Nephron (organoid): ENCODE data around the gene GNAS.

ENCODE experiments used
- H3K27ac Mint-ChIP-seq, 3 experiments: 2 replicates each; pipeline ENCODE4 v1.8.0; 2020; ENCODE audit warnings: mixed read lengths in 3 of 3, mild to moderate bottlenecking in 2 of 3, moderate library complexity in 1 of 3
- H3K27me3 Mint-ChIP-seq: 2 replicates; pipeline ENCODE4 v1.8.0; 2021; ENCODE audit warnings: low read depth, mild to moderate bottlenecking, moderate library complexity, mixed read lengths
- H3K36me3 Mint-ChIP-seq: 2 replicates; pipeline ENCODE4 v1.8.0; 2020; ENCODE audit warnings: low read depth, mixed read lengths
- H3K4me1 Mint-ChIP-seq: 2 replicates; pipeline ENCODE4 v1.8.0; 2020; ENCODE audit warnings: mixed read lengths
- H3K4me3 Mint-ChIP-seq, 3 experiments: 2 replicates each; pipeline ENCODE4 v1.8.0; 2020; ENCODE audit warnings: mild to moderate bottlenecking in 3 of 3, mixed read lengths in 3 of 3, moderate library complexity in 2 of 3
- H3K9me3 Mint-ChIP-seq: 2 replicates; pipeline ENCODE4 v1.8.0; 2020; ENCODE audit warnings: mixed read lengths
- CTCF ChIP-seq, 3 experiments: fragments of 200-600 bp; sonication (generic); IDR thresholded peaks; one replicate each; pipeline ENCODE4 v1.5.0; 2021; ENCODE audit warnings: antibody characterized with exemption in 3 of 3; ENCODE audit not compliant: unreplicated experiment in 3 of 3

Gene GNAS

GRCh38 chr20:58930496-58930895 lies 78.0 kb downstream of the GNAS start:
- Mint-ChIP-seq H3K27ac (no peak overlapping the region), H3K27me3 (peaks cover 8% of the 10 kb centered on the region), H3K4me3 (no peak overlapping the region), H3K36me3 (no peaks in the 10 kb centered on the region), H3K9me3 (no peaks in the 10 kb centered on the region), H3K4me1 (no peaks in the 10 kb centered on the region)
- no peak for TF ChIP-seq CTCF (IDR thresholded peaks at IDR 0.05; ENCODE audit: unreplicated experiment in 3 of 3)

GRCh38 chr20:58932170-58932569 lies 79.7 kb downstream of the GNAS start:
- H3K27me3 Mint-ChIP-seq, result peaks cover 7% of the 10 kb centered on the region
- H3K4me1 Mint-ChIP-seq, result no peaks in the 10 kb centered on the region
- H3K4me3 Mint-ChIP-seq, result no peak overlapping the region
- no peak overlapping the region for H3K27ac Mint-ChIP-seq
- no peak for TF ChIP-seq CTCF (IDR thresholded peaks at IDR 0.05; ENCODE audit: unreplicated experiment in 3 of 3)
- no peaks in the 10 kb centered on the region for H3K36me3 Mint-ChIP-seq
- H3K9me3 Mint-ChIP-seq, result peaks cover 4% of the 10 kb centered on the region

- H3K9me3 Mint-ChIP-seq, result peaks cover 9% of the 10 kb centered on the region
- TF ChIP-seq CTCF (IDR thresholded peaks at IDR 0.05; ENCODE audit: unreplicated experiment in 3 of 3), result no peak
- H3K27ac Mint-ChIP-seq, result no peak overlapping the region
- H3K36me3 Mint-ChIP-seq, result no peaks in the 10 kb centered on the region
- peaks cover 14% of the 10 kb centered on the region for H3K27me3 Mint-ChIP-seq
- no peak overlapping the region for H3K4me3 Mint-ChIP-seq
- no peaks in the 10 kb centered on the region for H3K4me1 Mint-ChIP-seq
Observed at GRCh38 chr20:58938078-58938477, 85.6 kb downstream of the GNAS start.

GRCh38 chr20:58938541-58938940 lies 86.0 kb downstream of the GNAS start:
- H3K4me1 Mint-ChIP-seq, result no peaks in the 10 kb centered on the region
- no peak overlapping the region for H3K27ac Mint-ChIP-seq
- peaks cover 14% of the 10 kb centered on the region for H3K27me3 Mint-ChIP-seq
- no peaks in the 10 kb centered on the region for H3K36me3 Mint-ChIP-seq
- TF ChIP-seq CTCF (IDR thresholded peaks at IDR 0.05; ENCODE audit: unreplicated experiment in 3 of 3), result no peak
- H3K4me3 Mint-ChIP-seq, result no peak overlapping the region
- peaks cover 9% of the 10 kb centered on the region for H3K9me3 Mint-ChIP-seq

- Mint-ChIP-seq H3K27ac (no peak overlapping the region), H3K36me3 (no peaks in the 10 kb centered on the region), H3K9me3 (peaks cover 5% of the 10 kb centered on the region), H3K4me1 (no peaks in the 10 kb centered on the region), H3K27me3 (peaks cover 10% of the 10 kb centered on the region), H3K4me3 (no peak overlapping the region)
- no peak for TF ChIP-seq CTCF (IDR thresholded peaks at IDR 0.05; ENCODE audit: unreplicated experiment in 3 of 3)
Observed at GRCh38 chr20:58941471-58941870, 89.0 kb downstream of the GNAS start.

GRCh38 chr20:58942549-58942948 lies 90.0 kb downstream of the GNAS start:
- no peaks in the 10 kb centered on the region for H3K4me1 Mint-ChIP-seq
- no peak for TF ChIP-seq CTCF (IDR thresholded peaks at IDR 0.05; ENCODE audit: unreplicated experiment in 3 of 3)
- H3K27ac Mint-ChIP-seq, result no peak overlapping the region
- no peak overlapping the region for H3K4me3 Mint-ChIP-seq
- no peaks in the 10 kb centered on the region for H3K36me3 Mint-ChIP-seq
- H3K27me3 Mint-ChIP-seq, result peaks cover 10% of the 10 kb centered on the region
- peaks cover 5% of the 10 kb centered on the region for H3K9me3 Mint-ChIP-seq
